IMR-90 (cell line): Measurements from ENCODE around the gene SLC35D3.

ENCODE experiments used
- CHD1 ChIP-seq: IDR thresholded peaks from 2 replicates; pipeline ENCODE4 v1.6.1; 2012; ENCODE audit warnings: low read depth, low read length, improper control_type of control experiment
- MAFK ChIP-seq: IDR thresholded peaks from 2 replicates; pipeline ENCODE4 v1.6.1; 2012; ENCODE audit warnings: low read depth, low read length, improper control_type of control experiment
- MAZ ChIP-seq: IDR thresholded peaks from 2 replicates; pipeline ENCODE4 v1.6.1; 2012; ENCODE audit warnings: low read depth, mild to moderate bottlenecking, low read length, improper control_type of control experiment, moderate library complexity, borderline replicate concordance
- NFE2L2 ChIP-seq: fragments of 150-350 bp; IDR thresholded peaks from 2 replicates; pipeline ENCODE4 v1.6.1; 2016; ENCODE audit warnings: low read depth, mild to moderate bottlenecking, low read length
- POLR2A ChIP-seq: IDR thresholded peaks from 2 replicates; pipeline ENCODE4 v1.6.1; 2012; ENCODE audit warnings: mild to moderate bottlenecking, low read depth, low read length
- RAD21 ChIP-seq: IDR thresholded peaks from 2 replicates; pipeline ENCODE4 v1.6.1; 2012; ENCODE audit warnings: low read length, improper control_type of control experiment
- RCOR1 ChIP-seq: IDR thresholded peaks from 2 replicates; pipeline ENCODE4 v1.6.1; 2012; ENCODE audit warnings: mild to moderate bottlenecking, low read length, improper control_type of control experiment; ENCODE audit not compliant: insufficient replicate concordance
- SMC3 ChIP-seq: fragments of 150-350 bp; IDR thresholded peaks from 2 replicates; pipeline ENCODE4 v1.6.1; 2016; ENCODE audit warnings: low read depth, mild to moderate bottlenecking, antibody characterized with exemption, low read length, moderate library complexity
- TF ChIP-seq, protein P1 (sequence below): conservative IDR thresholded peaks from 2 replicates; pipeline ENCODE4 v1.5.1; 2012; ENCODE audit warnings: mild to moderate bottlenecking, low read depth, low read length, improper control_type of control experiment
- TF ChIP-seq, protein P2 (sequence below): fragments of 150-350 bp; IDR thresholded peaks from 2 replicates; pipeline ENCODE4 v1.6.1; 2017; ENCODE audit warnings: mild to moderate bottlenecking, antibody characterized with exemption, low read length, low read depth
- TF ChIP-seq, protein P3 (sequence below): fragments of 150-350 bp; IDR thresholded peaks from 2 replicates; pipeline ENCODE4 v1.6.1; 2016; ENCODE audit warnings: low read depth, mild to moderate bottlenecking, low read length, moderate library complexity, borderline replicate concordance

DNA sequence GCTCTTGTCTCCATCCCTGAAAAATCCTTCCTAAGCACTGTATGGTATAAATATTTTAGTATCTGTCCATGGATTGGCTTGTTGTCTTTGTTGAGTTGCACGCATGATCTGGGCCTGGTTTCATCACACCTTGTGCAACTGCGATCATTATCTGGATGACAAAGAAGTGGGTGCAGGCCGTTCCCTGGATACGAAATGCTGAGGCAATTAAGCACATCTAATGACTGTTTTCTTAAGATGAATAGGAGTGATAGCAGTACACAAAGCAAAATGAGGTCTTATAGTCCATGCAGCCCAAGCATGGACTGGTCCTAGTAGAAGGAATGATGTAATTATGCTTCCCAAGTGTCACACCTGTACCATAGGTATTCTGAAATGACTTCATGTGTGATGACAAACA is 47.8 kb downstream of the SLC35D3 start:
- TF ChIP-seq, protein P1, sequence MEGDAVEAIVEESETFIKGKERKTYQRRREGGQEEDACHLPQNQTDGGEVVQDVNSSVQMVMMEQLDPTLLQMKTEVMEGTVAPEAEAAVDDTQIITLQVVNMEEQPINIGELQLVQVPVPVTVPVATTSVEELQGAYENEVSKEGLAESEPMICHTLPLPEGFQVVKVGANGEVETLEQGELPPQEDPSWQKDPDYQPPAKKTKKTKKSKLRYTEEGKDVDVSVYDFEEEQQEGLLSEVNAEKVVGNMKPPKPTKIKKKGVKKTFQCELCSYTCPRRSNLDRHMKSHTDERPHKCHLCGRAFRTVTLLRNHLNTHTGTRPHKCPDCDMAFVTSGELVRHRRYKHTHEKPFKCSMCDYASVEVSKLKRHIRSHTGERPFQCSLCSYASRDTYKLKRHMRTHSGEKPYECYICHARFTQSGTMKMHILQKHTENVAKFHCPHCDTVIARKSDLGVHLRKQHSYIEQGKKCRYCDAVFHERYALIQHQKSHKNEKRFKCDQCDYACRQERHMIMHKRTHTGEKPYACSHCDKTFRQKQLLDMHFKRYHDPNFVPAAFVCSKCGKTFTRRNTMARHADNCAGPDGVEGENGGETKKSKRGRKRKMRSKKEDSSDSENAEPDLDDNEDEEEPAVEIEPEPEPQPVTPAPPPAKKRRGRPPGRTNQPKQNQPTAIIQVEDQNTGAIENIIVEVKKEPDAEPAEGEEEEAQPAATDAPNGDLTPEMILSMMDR = no peak
- TF ChIP-seq, protein P2, sequence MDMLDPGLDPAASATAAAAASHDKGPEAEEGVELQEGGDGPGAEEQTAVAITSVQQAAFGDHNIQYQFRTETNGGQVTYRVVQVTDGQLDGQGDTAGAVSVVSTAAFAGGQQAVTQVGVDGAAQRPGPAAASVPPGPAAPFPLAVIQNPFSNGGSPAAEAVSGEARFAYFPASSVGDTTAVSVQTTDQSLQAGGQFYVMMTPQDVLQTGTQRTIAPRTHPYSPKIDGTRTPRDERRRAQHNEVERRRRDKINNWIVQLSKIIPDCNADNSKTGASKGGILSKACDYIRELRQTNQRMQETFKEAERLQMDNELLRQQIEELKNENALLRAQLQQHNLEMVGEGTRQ = no peak
- TF ChIP-seq NFE2L2 (no peak), MAZ (no peak), SMC3 (no peak), POLR2A (no peak), RAD21 (no peak), RCOR1 (no peak), MAFK (no peak), CHD1 (no peak)
- TF ChIP-seq, protein P3, sequence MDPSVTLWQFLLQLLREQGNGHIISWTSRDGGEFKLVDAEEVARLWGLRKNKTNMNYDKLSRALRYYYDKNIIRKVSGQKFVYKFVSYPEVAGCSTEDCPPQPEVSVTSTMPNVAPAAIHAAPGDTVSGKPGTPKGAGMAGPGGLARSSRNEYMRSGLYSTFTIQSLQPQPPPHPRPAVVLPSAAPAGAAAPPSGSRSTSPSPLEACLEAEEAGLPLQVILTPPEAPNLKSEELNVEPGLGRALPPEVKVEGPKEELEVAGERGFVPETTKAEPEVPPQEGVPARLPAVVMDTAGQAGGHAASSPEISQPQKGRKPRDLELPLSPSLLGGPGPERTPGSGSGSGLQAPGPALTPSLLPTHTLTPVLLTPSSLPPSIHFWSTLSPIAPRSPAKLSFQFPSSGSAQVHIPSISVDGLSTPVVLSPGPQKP = no peak
